BE2C (cell line): ENCODE data around the gene NSD2.
A peak's percentile ranks its signal among the peaks of the same experiment; 100 is the strongest.
"Not testable (repeated sequence)": the region's sequence is repeated elsewhere in the genome, so short reads cannot be mapped to it uniquely, and the experiment has no call there.

Experiments used
- DNase-seq: peaks from one replicate; pipeline ENCODE4 v3.0.0-alpha.2; 2020
- H3K27me3 ChIP-seq: fragments of 250-450 bp; sonication (Bioruptor Pico); 2 replicates; pipeline ENCODE4 v1.5.1; 2020; ENCODE audit warnings: mild to moderate bottlenecking
- H3K36me3 ChIP-seq: fragments of 250-450 bp; sonication (Bioruptor Pico); 2 replicates; pipeline ENCODE4 v1.5.1; 2020; ENCODE audit warnings: mild to moderate bottlenecking
- H3K4me1 ChIP-seq: fragments of 250-450 bp; sonication (Bioruptor Pico); 2 replicates; pipeline ENCODE4 v1.5.1; 2020
- H3K4me3 ChIP-seq: 2 replicates; pipeline ENCODE4 v1.5.1; 2011; ENCODE audit warnings: low read depth, low read length
- H3K9me3 ChIP-seq: fragments of 250-450 bp; sonication (Bioruptor Pico); 2 replicates; pipeline ENCODE4 v1.5.1; 2020
- TF ChIP-seq, protein P1 (sequence below): IDR thresholded peaks from 2 replicates; pipeline ENCODE4 v1.5.1; 2012; ENCODE audit warnings: mild to moderate bottlenecking, low read depth, low read length

NSD2 gene

DNA sequence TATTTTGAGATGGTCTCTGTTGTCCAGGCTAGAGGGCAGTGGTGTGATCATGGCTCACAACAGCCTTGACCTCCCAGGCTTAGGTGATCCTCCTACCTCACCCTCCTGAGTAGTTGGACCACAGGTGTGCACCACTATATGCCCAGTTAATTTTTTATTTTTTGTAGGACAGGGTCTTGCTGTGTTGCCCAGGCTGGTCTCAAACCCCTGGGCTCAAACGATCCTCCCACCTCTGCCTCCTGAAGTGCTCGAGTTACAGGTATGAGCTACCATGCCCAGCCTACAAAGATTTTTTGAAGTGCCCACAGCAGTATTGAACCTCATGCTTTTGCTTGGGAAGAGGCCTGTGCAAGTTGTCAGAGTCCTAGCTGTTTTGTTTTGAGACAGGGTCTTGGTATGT is 31.1 kb downstream of the NSD2 start:
- Histone ChIP-seq H3K4me1 (peaks cover 7% of the 10 kb centered on the region), H3K9me3 (no peaks in the 10 kb centered on the region), H3K27me3 (no peaks in the 10 kb centered on the region), H3K4me3 (no peak overlapping the region), H3K36me3 (peaks cover 63% of the 10 kb centered on the region)
- DNase-seq = no peak
- TF ChIP-seq, protein P1, sequence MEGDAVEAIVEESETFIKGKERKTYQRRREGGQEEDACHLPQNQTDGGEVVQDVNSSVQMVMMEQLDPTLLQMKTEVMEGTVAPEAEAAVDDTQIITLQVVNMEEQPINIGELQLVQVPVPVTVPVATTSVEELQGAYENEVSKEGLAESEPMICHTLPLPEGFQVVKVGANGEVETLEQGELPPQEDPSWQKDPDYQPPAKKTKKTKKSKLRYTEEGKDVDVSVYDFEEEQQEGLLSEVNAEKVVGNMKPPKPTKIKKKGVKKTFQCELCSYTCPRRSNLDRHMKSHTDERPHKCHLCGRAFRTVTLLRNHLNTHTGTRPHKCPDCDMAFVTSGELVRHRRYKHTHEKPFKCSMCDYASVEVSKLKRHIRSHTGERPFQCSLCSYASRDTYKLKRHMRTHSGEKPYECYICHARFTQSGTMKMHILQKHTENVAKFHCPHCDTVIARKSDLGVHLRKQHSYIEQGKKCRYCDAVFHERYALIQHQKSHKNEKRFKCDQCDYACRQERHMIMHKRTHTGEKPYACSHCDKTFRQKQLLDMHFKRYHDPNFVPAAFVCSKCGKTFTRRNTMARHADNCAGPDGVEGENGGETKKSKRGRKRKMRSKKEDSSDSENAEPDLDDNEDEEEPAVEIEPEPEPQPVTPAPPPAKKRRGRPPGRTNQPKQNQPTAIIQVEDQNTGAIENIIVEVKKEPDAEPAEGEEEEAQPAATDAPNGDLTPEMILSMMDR = no peak

DNA sequence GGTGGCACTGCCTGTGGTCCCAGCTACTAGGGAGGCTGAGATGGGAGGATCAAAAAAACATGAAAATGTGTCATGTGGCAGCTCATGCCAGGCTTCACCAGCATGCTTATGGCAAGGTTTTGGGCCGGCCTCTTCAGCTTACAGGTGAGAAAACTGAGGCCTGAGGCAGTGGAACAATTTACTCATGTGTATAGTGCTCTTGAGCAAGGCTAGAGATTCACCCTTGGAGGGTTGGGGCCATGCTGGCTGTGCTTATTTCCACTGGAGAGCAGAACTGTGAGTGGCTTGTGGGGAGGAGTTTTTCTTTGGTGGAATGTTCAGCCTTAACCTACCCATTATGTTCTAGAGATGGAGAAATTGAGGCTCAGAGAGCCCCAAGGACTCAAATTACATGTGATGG is 31.8 kb downstream of the NSD2 start:
- H3K9me3 ChIP-seq = no peaks in the 10 kb centered on the region
- TF ChIP-seq, protein P1 = no peak
- H3K4me1 ChIP-seq = peaks cover 7% of the 10 kb centered on the region
- H3K27me3 ChIP-seq = no peaks in the 10 kb centered on the region
- no peak overlapping the region for H3K4me3 ChIP-seq
- no peak for DNase-seq
- H3K36me3 ChIP-seq = peaks cover 68% of the 10 kb centered on the region

GRCh38 chr4:1904042-1904441 is 32.8 kb downstream of the NSD2 start:
- no peak for DNase-seq
- H3K36me3 ChIP-seq = peaks cover 70% of the 10 kb centered on the region
- TF ChIP-seq, protein P1 = no peak

GRCh38 chr4:1907848-1908525 is 36.8 kb downstream of the NSD2 start:
- Histone ChIP-seq H3K9me3 (no peaks in the 10 kb centered on the region), H3K4me1 (no peaks in the 10 kb centered on the region), H3K36me3 (peaks cover 50% of the 10 kb centered on the region), H3K27me3 (no peaks in the 10 kb centered on the region), H3K4me3 (no peak overlapping the region)
- TF ChIP-seq, protein P1 = no peak
- no peak for DNase-seq

More at GRCh38 chr4:1904042-1904441, 32.8 kb downstream of the NSD2 start:
- Histone ChIP-seq H3K4me1 (peaks cover 4% of the 10 kb centered on the region), H3K4me3 (no peak overlapping the region), H3K27me3 (no peaks in the 10 kb centered on the region), H3K9me3 (no peaks in the 10 kb centered on the region)

- H3K9me3 ChIP-seq, DNase-seq, H3K4me1 ChIP-seq, H3K4me3 ChIP-seq, H3K27me3 ChIP-seq: not testable (repeated sequence)
- H3K36me3 ChIP-seq = peaks cover 46% of the 10 kb centered on the region
Observed at GRCh38 chr4:1909696-1910095, 38.5 kb downstream of the NSD2 start.

DNA sequence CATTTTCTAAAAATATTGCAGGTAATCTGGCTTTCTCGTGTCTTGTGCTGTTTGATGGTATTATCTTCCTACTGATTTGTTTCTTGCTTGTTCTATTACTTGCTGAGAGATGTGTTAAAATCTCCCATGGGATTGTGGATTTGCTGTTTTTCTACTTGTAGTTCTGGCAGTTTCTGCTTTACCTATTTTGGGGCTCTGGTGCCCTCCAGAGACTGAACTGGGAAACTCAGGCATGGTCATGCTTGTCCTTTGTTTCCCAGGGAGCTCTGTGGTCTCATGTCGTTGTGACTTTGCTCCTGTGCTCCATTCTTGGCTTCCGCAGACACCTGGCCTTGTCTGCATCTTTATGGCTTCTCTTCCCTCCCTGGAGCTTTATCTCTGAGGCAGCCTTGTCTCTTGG is 39.5 kb downstream of the NSD2 start:
- Histone ChIP-seq H3K36me3 (peaks cover 36% of the 10 kb centered on the region), H3K4me1 (no peaks in the 10 kb centered on the region; the same call in 1 of the 2 replicates), H3K27me3 (no peaks in the 10 kb centered on the region), H3K4me3 (no peak overlapping the region), H3K9me3 (no peaks in the 10 kb centered on the region)
- TF ChIP-seq, protein P1 = peak; percentile 77
- peak; percentile 66 for DNase-seq

GRCh38 chr4:1911316-1911715 is 40.1 kb downstream of the NSD2 start:
- DNase-seq, H3K27me3 ChIP-seq, H3K9me3 ChIP-seq, H3K4me3 ChIP-seq, H3K4me1 ChIP-seq: not testable (repeated sequence)
- peaks cover 31% of the 10 kb centered on the region for H3K36me3 ChIP-seq
